G401.6 (cell line): Measurements from ENCODE around the gene RFC3.

Experiments used
- FAIRE-seq: peaks from 2 replicates; lab custom pipeline; 2012; peaks lifted over from hg19 to GRCh38; lab: Jason Lieb, UNC

Gene RFC3

DNA sequence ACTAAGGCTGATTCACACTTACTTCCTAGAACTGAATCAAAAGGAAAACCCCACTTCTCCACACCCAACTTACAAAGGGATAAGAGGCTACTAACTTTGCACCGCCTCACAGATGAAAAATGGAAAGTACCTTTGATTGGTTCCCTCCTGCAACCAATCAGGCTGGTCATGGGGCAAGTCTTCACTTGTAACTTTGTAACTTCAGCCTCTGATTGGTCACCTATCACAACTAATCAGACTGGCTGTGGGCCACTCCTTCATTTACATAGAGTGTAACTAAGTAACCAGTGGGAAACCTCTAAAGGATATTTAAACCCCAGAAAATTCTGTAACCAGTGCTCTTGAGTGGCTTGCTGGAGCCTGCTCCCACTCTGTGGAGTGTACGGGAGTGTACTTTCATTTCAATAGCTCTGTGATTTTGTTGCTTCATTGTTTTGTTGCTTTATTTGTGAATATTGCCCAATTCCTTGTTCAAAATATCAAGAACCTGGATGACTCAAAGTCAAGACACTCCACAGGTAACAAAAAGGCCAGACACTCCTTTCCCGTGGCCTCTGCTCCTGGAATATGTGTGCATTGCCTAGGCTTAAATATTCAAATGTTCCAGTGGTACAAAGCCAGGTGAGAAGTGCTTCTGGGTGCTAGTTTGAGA, 50.5 kb downstream of the RFC3 start:
- FAIRE-seq, result no peak

DNA sequence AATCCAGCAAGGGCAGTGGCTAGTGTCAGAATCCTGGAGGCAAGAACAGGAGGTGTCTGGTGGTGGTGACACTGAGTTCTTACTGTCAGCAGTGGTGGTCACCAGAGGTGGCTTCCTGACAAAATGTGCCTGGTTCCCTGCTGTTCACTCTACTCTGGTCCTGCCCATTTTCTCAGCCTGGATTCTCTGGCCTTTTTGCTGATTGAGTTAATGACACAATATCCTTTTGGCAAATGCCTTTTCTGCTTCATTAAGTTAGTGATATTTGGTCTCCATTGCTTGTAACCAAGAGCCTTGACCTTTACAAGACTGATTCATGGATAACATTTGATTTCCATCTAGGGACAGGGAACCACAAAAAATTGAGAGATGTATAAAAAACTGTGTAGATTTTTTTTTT, 51.1 kb downstream of the RFC3 start:
- no peak for FAIRE-seq

DNA sequence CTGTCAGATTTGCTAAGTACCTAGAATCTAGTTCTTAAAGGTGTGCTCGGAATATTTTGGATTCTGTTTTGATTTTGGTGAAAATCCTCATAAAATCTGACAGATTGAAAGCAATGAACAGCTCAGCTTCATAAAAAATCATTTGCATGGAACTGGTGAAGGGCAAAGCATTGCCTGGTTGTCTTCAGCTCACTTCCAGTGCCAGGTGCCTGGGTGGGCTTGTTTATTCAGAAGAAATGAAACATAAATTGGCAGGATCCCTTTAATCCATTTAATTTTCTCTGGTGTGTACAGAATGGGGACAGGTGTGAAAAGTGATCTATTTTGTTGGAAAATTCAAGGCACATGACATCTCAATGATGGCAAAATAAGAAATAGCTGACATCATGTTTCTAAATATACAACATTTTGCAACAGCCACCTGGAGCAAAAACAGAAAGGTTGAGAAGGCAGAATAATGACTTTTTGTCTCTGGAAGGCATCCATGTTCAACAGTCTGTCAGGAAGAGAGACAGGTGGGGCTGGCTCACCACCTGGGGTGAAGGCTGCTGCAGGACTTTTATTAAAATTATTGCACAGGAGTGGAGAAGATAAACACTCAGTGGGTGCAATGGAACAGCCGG, 52.2 kb downstream of the RFC3 start:
- FAIRE-seq, result no peak

DNA sequence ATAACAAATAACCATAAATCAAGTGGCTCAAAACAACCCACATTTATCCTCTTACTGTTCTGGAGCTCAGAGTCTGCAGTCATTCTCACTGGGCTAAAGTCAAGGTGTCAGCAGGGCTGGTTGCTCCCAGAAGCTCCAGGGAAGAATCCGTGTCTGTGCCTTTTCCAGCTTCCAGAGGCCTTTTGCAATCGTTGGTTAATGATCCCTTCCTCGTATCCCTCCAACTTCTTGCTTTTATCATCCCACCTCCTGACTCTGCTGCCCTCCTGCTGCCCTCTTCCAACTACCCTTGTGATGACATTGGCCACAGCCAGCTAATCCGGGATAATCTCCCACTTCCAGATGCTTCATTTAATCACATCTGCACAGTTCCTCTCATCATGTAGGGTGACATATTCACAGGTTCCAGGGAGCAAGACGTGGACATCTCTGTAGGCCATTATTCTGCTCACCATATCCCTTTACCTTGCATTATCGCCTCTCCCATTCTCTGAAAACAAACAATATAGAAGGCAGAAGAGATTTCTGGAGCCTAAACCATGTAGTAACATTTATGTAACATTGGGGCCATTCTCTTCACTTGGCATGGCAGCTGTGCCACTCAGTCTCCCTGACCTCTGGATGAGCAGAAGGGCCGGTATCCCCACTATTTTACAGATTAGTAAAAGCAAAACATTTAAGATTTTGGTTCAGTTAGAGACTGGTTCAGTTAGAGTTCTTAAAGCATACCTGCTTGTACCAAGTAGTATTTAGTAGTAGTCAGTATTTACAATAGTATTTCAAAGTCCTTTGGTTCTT, 53.5 kb downstream of the RFC3 start:
- no peak for FAIRE-seq

DNA sequence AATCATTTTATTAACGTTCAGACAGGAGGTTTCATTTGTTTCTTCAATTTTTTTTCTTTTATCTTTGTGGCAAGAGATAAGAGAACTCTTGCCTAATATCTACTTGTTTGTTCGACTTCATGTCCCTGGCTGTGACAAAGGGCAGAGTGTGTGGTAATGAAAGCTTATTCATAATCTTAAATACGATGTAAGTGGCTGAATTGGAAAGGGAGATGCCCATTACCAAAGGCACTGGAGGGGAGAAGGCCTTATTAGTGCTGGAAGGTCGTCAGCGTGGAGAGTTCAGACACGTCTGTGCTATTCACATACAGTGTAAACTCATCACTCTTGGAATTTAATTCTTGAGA, 54.0 kb downstream of the RFC3 start:
- no peak for FAIRE-seq

- FAIRE-seq, result no peak
These were observed 55.4 kb downstream of the RFC3 start for GRCh38 chr13:33873251-33873908.

DNA sequence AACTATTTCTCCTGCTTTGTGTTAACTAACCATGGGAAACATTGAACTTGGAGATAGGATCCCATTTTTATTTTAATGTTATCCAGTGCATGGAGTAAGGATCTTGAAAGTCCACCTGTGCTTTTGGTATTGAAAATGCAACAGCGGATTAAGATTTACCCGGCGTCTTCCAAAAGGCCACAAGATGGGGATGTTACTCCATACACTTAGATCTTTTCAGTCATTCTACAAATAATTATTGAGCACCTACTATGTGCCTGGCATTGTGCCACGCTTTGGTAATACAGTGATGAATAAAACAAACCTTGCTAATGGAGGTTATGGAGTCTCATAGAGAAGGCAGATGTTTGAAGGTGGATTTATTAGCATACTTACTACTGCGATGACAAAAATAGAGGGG, 56.9 kb downstream of the RFC3 start:
- no peak for FAIRE-seq

DNA sequence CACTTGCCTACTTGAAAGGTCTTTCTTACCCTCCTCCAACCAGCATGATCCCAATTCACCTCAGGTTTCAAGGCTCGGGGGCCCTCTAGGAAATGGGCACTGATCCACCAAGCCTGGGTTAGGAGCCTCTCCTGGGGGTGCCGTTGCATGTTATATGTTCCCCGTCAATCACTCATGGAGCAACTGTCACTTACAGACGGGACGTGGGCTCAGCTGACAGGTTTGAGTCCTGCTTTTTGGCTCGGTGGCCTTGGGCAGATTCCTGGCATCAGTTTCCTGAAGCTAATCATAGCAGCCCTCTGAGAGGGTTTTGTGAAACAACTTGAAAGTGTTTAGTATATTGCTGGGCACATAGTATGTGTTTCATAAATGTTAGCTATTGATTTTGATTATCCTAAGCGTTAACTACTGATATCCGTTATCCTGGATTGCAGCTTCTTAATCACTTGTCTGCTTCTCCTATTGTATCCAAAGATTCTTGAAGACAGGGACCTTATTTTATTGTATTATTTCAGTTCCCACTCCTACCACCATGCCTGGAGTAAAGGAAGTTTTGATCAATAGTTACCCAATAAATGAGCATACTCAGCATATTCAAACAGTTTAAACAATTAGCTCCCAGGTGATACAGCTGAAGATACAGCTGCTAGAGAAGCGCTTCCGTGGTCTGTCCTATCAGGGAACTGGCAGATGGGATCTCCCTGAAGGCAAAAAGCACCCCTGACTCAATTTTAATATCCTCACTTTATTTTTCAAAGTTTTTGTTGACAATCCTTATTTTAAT, 57.9 kb downstream of the RFC3 start:
- no peak for FAIRE-seq

GRCh38 chr13:33876716-33877394, 58.9 kb downstream of the RFC3 start:
- no peak for FAIRE-seq

DNA sequence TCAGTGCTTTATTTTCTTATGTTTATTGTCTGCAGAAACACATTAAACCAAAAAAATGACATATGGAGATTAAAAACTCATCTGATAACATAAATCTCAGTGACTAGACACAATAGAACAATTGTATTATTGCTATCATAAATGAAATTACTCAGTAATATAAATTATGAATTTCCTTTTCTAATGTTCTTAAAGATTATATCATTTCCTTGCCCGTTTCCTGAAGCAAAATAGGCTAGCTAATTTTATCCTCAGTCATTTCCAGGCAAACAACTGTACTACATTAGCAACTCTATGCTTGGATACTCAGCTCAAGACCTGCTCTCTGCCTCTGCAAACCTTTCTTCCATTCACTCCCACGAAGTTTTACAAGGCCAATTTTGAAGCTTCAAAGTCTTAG, 61.2 kb downstream of the RFC3 start:
- FAIRE-seq, result no peak

- FAIRE-seq, result no peak
These were observed 64.9 kb downstream of the RFC3 start for GRCh38 chr13:33882804-33883203.

- FAIRE-seq, result no peak
These were observed 66.7 kb downstream of the RFC3 start for GRCh38 chr13:33884531-33885220.
